HepG2 (cell line): ENCODE measurements around the gene TMF1. TPM values are rescaled to one million over a fixed set of nuclear protein-coding genes. Genes with fewer than 3 reads are reported as not detected.

Source experiments
- AHR ChIP-seq: IDR thresholded peaks from 2 replicates; pipeline ENCODE4 v1.6.1; 2018; ENCODE audit warnings: missing genetic modification reagents, missing compliant biosample characterization
- ARNTL ChIP-seq: sonication (generic); formaldehyde crosslinking; IDR thresholded peaks from 2 replicates; pipeline ENCODE4 v1.4.0; 2020; ENCODE audit warnings: mild to moderate bottlenecking, missing genetic modification reagents
- ATF7 ChIP-seq, 2 experiments: fragments of 450-650 bp in 1 of 2; sonication (generic) in 1 of 2; formaldehyde crosslinking in 1 of 2; IDR thresholded peaks; 2 replicates each; pipeline versions ENCODE4 v1.4.0 to v1.6.1; 2016 to 2020; ENCODE audit warnings: antibody characterized with exemption in 1 of 2, mild to moderate bottlenecking in 1 of 2, missing genetic modification reagents in 1 of 2
- CBFB ChIP-seq: sonication (generic); formaldehyde crosslinking; IDR thresholded peaks from 2 replicates; pipeline ENCODE4 v1.4.0; 2020; ENCODE audit warnings: missing genetic modification reagents
- CCAR2 ChIP-seq: fragments of 200-400 bp; formaldehyde crosslinking; optimal IDR thresholded peaks from 2 replicates; pipeline ENCODE3; 2018; ENCODE audit warnings: low read depth, mild to moderate bottlenecking, low read length, moderate library complexity
- GLMP ChIP-seq: sonication (generic); formaldehyde crosslinking; IDR thresholded peaks from 2 replicates; pipeline ENCODE4 v1.9.0; 2021; ENCODE audit warnings: missing genetic modification reagents, mild to moderate bottlenecking, borderline replicate concordance
- GTF2F1 ChIP-seq: fragments of 150-350 bp; IDR thresholded peaks from 2 replicates; pipeline ENCODE4 v1.6.1; 2014; ENCODE audit warnings: low read length
- GZF1 ChIP-seq: sonication (generic); formaldehyde crosslinking; IDR thresholded peaks from 2 replicates; pipeline ENCODE4 v1.5.1; 2020; ENCODE audit warnings: mild to moderate bottlenecking, missing genetic modification reagents
- HNRNPLL ChIP-seq: fragments of 200-400 bp; formaldehyde crosslinking; IDR thresholded peaks from 2 replicates; pipeline ENCODE4 v1.6.1; 2017; ENCODE audit warnings: mild to moderate bottlenecking, low read depth, low read length; ENCODE audit not compliant: poor library complexity, severe bottlenecking
- ISL2 ChIP-seq: sonication (generic); formaldehyde crosslinking; IDR thresholded peaks from 2 replicates; pipeline ENCODE4 v1.5.0; 2020; ENCODE audit warnings: missing genetic modification reagents
- POLR2AphosphoS5 ChIP-seq: IDR thresholded peaks from 2 replicates; pipeline ENCODE4 v1.6.1; 2012; ENCODE audit warnings: low read depth, low read length
- PPARG ChIP-seq: conservative IDR thresholded peaks from 2 replicates; pipeline ENCODE4 v1.6.1; 2016; ENCODE audit warnings: missing biosample characterization, missing genetic modification reagents
- RFX1 ChIP-seq: fragments of 450-650 bp; IDR thresholded peaks from 2 replicates; pipeline ENCODE4 v1.6.1; 2017
- RXRA ChIP-seq: sonication (generic); formaldehyde crosslinking; IDR thresholded peaks from 2 replicates; pipeline ENCODE4 v1.5.1; 2020; ENCODE audit warnings: missing genetic modification reagents
- SKI ChIP-seq: fragments of 450-650 bp; IDR thresholded peaks from one replicate; pipeline ENCODE4 v1.6.1; 2018; ENCODE audit warnings: mild to moderate bottlenecking; ENCODE audit not compliant: partially characterized antibody
- STAG1 ChIP-seq: sonication (generic); formaldehyde crosslinking; IDR thresholded peaks from 2 replicates; pipeline ENCODE4 v1.4.0; 2020; ENCODE audit warnings: missing genetic modification reagents
- U2AF2 ChIP-seq: fragments of 200-400 bp; formaldehyde crosslinking; IDR thresholded peaks from 2 replicates; pipeline ENCODE4 v1.6.1; 2017; ENCODE audit warnings: low read depth, mild to moderate bottlenecking, low read length
- ZBED4 ChIP-seq: sonication (generic); formaldehyde crosslinking; IDR thresholded peaks from 2 replicates; pipeline ENCODE4 v1.4.0; 2020; ENCODE audit warnings: missing genetic modification reagents, borderline replicate concordance
- ZFP36L1 ChIP-seq: sonication (generic); formaldehyde crosslinking; IDR thresholded peaks from 2 replicates; pipeline ENCODE4 v1.8.0; 2022; ENCODE audit warnings: mild to moderate bottlenecking, missing genetic modification reagents, moderate library complexity
- ZFYVE20 ChIP-seq: sonication (generic); formaldehyde crosslinking; IDR thresholded peaks from 2 replicates; pipeline ENCODE4 v1.8.0; 2023; ENCODE audit warnings: low read depth, mild to moderate bottlenecking, moderate library complexity, missing genetic modification reagents, borderline replicate concordance
- ZNF280B ChIP-seq: sonication (generic); formaldehyde crosslinking; IDR thresholded peaks from 2 replicates; pipeline ENCODE4 v1.5.0; 2020; ENCODE audit warnings: missing genetic modification reagents, mild to moderate bottlenecking, borderline replicate concordance
- ZNF292 ChIP-seq: sonication (generic); formaldehyde crosslinking; IDR thresholded peaks from 2 replicates; pipeline ENCODE4 v1.8.1; 2022; ENCODE audit warnings: mild to moderate bottlenecking, low read depth, missing genetic modification reagents, borderline replicate concordance
- ZNF343 ChIP-seq: sonication (generic); formaldehyde crosslinking; IDR thresholded peaks from 2 replicates; pipeline ENCODE4 v1.4.0; 2020; ENCODE audit warnings: mild to moderate bottlenecking, missing genetic modification reagents
- ZNF580 ChIP-seq: IDR thresholded peaks from 2 replicates; pipeline ENCODE4 v1.6.1; 2016; ENCODE audit warnings: low read depth, borderline replicate concordance
- polyA plus RNA-seq, 8 experiments: library from polyadenylated mRNA; depleted of rRNA in 3 of 8; stranded (reverse) in 7 of 8; unstranded in 1 of 8; fragments of >200 nt; fragmentation: Illumina TruSeq in 4 of 8; extraction: Trizol in 4 of 8; gene quantifications; 2 replicates each; pipeline versions ENCODE4 v1.2.1 to v1.2.3, GENCODE V29; 2011 to 2016; ENCODE audit warnings: low read depth in 4 of 8, missing spikeins in 1 of 8, mixed read lengths in 1 of 8; ENCODE audit not compliant: insufficient read depth in 1 of 8
- total RNA-seq, 5 experiments: library from RNA; depleted of rRNA; stranded (reverse); fragments of >200 nt; fragmentation: Illumina TruSeq; extraction: Trizol; gene quantifications; 2 replicates each; pipeline ENCODE4 v1.2.3, GENCODE V29; 2016; ENCODE audit warnings: low read depth in 1 of 5

Gene TMF1
- total and polyA plus RNA-seq, 2 of the 13 experiments (the other 11 are each of a cell fraction or from before 2014, with no cell fraction given) = 12.1 to 38.4 TPM

- TF ChIP-seq POLR2AphosphoS5 = peak; percentile 80; the same call in 1 of the 2 replicates
- TF ChIP-seq RFX1 = peak; percentile 96
- TF ChIP-seq GLMP (CRISPR knock-in tag) = no peak
- TF ChIP-seq HNRNPLL = peak; percentile 29
- TF ChIP-seq STAG1 = no peak
- TF ChIP-seq U2AF2 = no peak; the same call in 1 of the 2 replicates
- no peak for TF ChIP-seq AHR (CRISPR knock-in tag)
- no peak for TF ChIP-seq CBFB (CRISPR knock-in tag)
- TF ChIP-seq ZNF292 (CRISPR knock-in tag) = peak; percentile 55; the same call in 1 of the 2 replicates
- TF ChIP-seq CCAR2 = no peak
- no peak for TF ChIP-seq ZFP36L1 (CRISPR knock-in tag)
- TF ChIP-seq GZF1 (CRISPR knock-in tag) = peak; percentile 59; the same call in 1 of the 2 replicates
- peak; percentile 35; the same call in 1 of the 2 replicates for TF ChIP-seq RXRA (CRISPR knock-in tag)
- no peak for TF ChIP-seq ZBED4
- TF ChIP-seq ATF7 (IDR thresholded peaks at IDR 0.05) = peak; percentile 73
- TF ChIP-seq ATF7 (CRISPR knock-in tag; IDR thresholded peaks at IDR 0.05) = 0 out of 2 replicates have a peak, but pooled peaks have one; percentile 19
- TF ChIP-seq GTF2F1 = no peak
- 0 out of 2 replicates have a peak, but pooled peaks have one; percentile 10 for TF ChIP-seq ZFYVE20 (CRISPR knock-in tag)
- TF ChIP-seq SKI = no peak
- peak; percentile 47; the same call in 1 of the 2 replicates for TF ChIP-seq ZNF580 (CRISPR knock-in tag)
- TF ChIP-seq ZNF280B = peak; percentile 94
- peak; percentile 18; the same call in 1 of the 2 replicates for TF ChIP-seq ISL2
- no peak for TF ChIP-seq ARNTL (CRISPR knock-in tag)
- no peak; the same call in 1 of the 2 replicates for TF ChIP-seq ZNF343 (CRISPR knock-in tag)
- TF ChIP-seq PPARG (CRISPR knock-in tag) = no peak
These were observed at the start of gene TMF1 (continued) for GRCh38 chr3:69051756-69052471.
